Spleen (tissue), 11 donors: Measurements from ENCODE around the gene PPP2R5C. TPM values are rescaled to one million over a fixed set of nuclear protein-coding genes. Genes with fewer than 3 reads are reported as not detected.

Source experiments
- DNase-seq: peaks from one replicate; pipeline ENCODE4 v3.0.0-alpha.2; 2020
- H3K27ac ChIP-seq, 8 donors: fragments of 200-600 bp; sonication (generic) in 7 of 8; 1 replicate in 4 of 8; 2 replicates in 4 of 8; pipeline versions ENCODE4 v1.5.0 to v1.8.0; 2016 to 2021; ENCODE audit warnings: inconsistent platforms in 4 of 8, mild to moderate bottlenecking in 4 of 8, moderate library complexity in 1 of 8
- H3K27me3 ChIP-seq, 7 donors: fragments of 200-600 bp; sonication (generic) in 6 of 7; replicated peaks in 1 of 7; 1 replicate in 4 of 7; 2 replicates in 3 of 7; pipeline versions ENCODE4 v1.5.0 to v1.8.0; 2016 to 2021; ENCODE audit warnings: inconsistent platforms in 3 of 7, mild to moderate bottlenecking in 1 of 7
- H3K36me3 ChIP-seq, 6 donors: fragments of 200-600 bp; sonication (generic) in 5 of 6; 1 replicate in 4 of 6; 2 replicates in 2 of 6; pipeline versions ENCODE4 v1.5.0 to v1.8.0; 2016 to 2021; ENCODE audit warnings: inconsistent platforms in 2 of 6
- H3K4me1 ChIP-seq, 6 donors: fragments of 200-600 bp; sonication (generic) in 5 of 6; 1 replicate in 3 of 6; 2 replicates in 3 of 6; pipeline versions ENCODE4 v1.5.0 to v1.8.0; 2016 to 2021; ENCODE audit warnings: inconsistent platforms in 3 of 6
- H3K4me3 ChIP-seq, 8 donors: fragments of 200-600 bp; sonication (generic) in 7 of 8; 1 replicate in 4 of 8; 2 replicates in 4 of 8; pipeline versions ENCODE4 v1.5.0 to v1.8.0; 2016 to 2021; ENCODE audit warnings: inconsistent platforms in 4 of 8, mild to moderate bottlenecking in 4 of 8, moderate library complexity in 2 of 8
- H3K9me3 ChIP-seq, 8 donors: fragments of 200-600 bp; sonication (generic) in 7 of 8; 1 replicate in 4 of 8; 2 replicates in 4 of 8; pipeline versions ENCODE4 v1.5.0 to v1.8.0; 2016 to 2021; ENCODE audit warnings: inconsistent platforms in 4 of 8
- POLR2A ChIP-seq, 3 donors: fragments of 450-650 bp; IDR thresholded peaks; one replicate each; pipeline ENCODE4 v1.5.1; 2017; ENCODE audit warnings: antibody characterized with exemption in 3 of 3, mild to moderate bottlenecking in 1 of 3
- POLR2AphosphoS5 ChIP-seq, 3 donors: sonication (generic); formaldehyde crosslinking; IDR thresholded peaks; one replicate each; pipeline ENCODE4 v1.5.1; 2017; ENCODE audit warnings: antibody characterized with exemption in 3 of 3
- WGBS, 5 donors: extraction: QIAGEN DNeasy Blood & Tissue Kit in 3 of 5; methylation state at CpG; one replicate each; pipeline versions ENCODE4 v1.1.5 to v1.1.7; 2013 to 2018; 5-methylcytosine and 5-hydroxymethylcytosine counted together
- intact Hi-C: fragments of 100-400 bp; cut with DNase I; formaldehyde crosslinking; loops from one replicate; pipeline ENCODE4 v1.15.0; 2023; ENCODE audit warnings: low total_unique reads
- polyA plus RNA-seq, 3 donors: library from polyadenylated mRNA; stranded (reverse); fragments of 200-250 nt; gene quantifications; one replicate each; pipeline ENCODE4 v1.2.1, GENCODE V29; 2013
- total RNA-seq, 7 donors: library from RNA; depleted of rRNA in 3 of 7; stranded (reverse); fragments of >200 nt in 3 of 7; fragmentation: NEBNext Ultra II Directional in 4 of 7; extraction: Animal tissue kit (Norgen Biotek cat#: 25700) in 4 of 7; gene quantifications; one replicate each; pipeline versions ENCODE4 v1.1.0 to v1.2.1, GENCODE V29; 2016 to 2021
- TF ChIP-seq, protein P1 (sequence below), 11 experiments: fragments of 200-600 bp in 7 of 11; fragments of 450-650 bp in 4 of 11; sonication (generic) in 4 of 11; IDR thresholded peaks in 8 of 11; conservative IDR thresholded peaks in 3 of 11; 1 replicate in 7 of 11; 2 replicates in 4 of 11; pipeline versions ENCODE4 v1.4.0 to v1.8.0; 2016 to 2021; ENCODE audit warnings: antibody characterized with exemption in 11 of 11, inconsistent platforms in 4 of 11, mild to moderate bottlenecking in 1 of 11
- donor health status: healthy with polysubstance abuse.
- donor health status: DM: no; HTN: no; CAD: no; lungs with moderate emphysema.
- donor health status: DM: no; HTN: no; CAD: no.
- donor health status: Bipolar disorder and iron deficiency.
- donor health status: healthy.
- donor health status: DM: no; HTN: no; CAD: no.
- donor health status: DM: yes; HTN: yes; CAD: no.

PPP2R5C gene
- total and polyA plus RNA-seq, 10 donors, result 80.8 to 322 (median 198) TPM

DNA sequence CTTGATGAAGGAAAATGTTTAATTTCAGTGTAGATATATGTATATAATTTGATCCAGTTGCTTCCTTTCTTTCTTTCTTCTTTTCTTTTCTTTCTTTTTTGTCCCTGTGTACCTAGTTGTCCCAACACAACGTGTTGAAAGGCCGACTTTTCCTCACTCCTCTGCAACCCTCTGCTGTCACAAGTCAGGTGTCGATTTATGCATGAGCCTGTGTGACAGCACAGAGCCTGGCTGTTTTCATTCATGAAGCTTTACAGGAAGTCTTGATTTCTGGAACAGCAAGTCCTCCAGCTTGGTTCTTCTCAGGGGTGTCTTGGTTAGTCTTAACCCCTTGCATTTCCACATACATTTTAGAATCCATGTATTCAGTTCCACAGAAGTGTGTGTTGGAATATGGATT, 88.1 kb downstream of the PPP2R5C start:
- Histone ChIP-seq H3K27me3 (no peaks in the 10 kb centered on the region), H3K27ac (peak overlapping the region in 4 of 8 donors; percentile 1 to 74 (median 48)), H3K4me1 (peaks cover 53 to 100% (median 86%) of the 10 kb centered on the region in 6 donors), H3K9me3 (no peaks in the 10 kb centered on the region), H3K4me3 (no peak overlapping the region), H3K36me3 (peaks cover 0 to 22% (median 0%) of the 10 kb centered on the region in 6 donors)
- no peak for DNase-seq
- intact Hi-C loops, result no loop called here
- 26 to 42% (median 36%) methylated on average over 3 of the region's 3 CpGs for WGBS, 5 donors
- peak in 1 of 3 donors; percentile 52 for TF ChIP-seq POLR2AphosphoS5 (IDR thresholded peaks at IDR 0.05)
- no peak for TF ChIP-seq POLR2A (IDR thresholded peaks at IDR 0.05)

DNA sequence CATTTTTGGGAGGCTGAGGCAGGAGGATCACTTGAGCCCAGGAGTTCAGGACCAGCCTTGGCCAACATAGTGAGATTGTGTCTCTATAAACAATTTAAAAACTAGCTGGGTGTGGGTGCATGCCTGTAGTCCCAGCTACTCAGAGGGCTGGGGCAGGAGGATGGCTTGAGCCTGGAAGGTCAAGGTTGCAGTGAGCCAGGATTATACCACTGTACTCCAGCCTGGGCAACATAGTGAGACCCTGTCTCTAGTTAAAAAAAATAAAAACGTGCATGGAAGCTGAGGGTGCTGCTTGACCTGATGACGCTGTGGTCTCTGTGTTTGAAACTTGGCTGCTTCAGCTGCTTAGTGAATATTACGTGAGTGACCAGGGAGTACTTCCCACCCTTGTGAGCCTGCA, 89.7 kb downstream of the PPP2R5C start:
- intact Hi-C loops, result no loop called here
- H3K9me3 ChIP-seq, result no peaks in the 10 kb centered on the region
- no peak overlapping the region for H3K4me3 ChIP-seq
- H3K36me3 ChIP-seq, result peaks cover 0 to 20% (median 1%) of the 10 kb centered on the region in 6 donors
- H3K27me3 ChIP-seq, result no peaks in the 10 kb centered on the region
- H3K4me1 ChIP-seq, result peaks cover 52 to 100% (median 85%) of the 10 kb centered on the region in 6 donors
- peak overlapping the region in 5 of 8 donors; percentile 51 to 77 (median 71) for H3K27ac ChIP-seq
- no peak for DNase-seq
- TF ChIP-seq, protein P1, sequence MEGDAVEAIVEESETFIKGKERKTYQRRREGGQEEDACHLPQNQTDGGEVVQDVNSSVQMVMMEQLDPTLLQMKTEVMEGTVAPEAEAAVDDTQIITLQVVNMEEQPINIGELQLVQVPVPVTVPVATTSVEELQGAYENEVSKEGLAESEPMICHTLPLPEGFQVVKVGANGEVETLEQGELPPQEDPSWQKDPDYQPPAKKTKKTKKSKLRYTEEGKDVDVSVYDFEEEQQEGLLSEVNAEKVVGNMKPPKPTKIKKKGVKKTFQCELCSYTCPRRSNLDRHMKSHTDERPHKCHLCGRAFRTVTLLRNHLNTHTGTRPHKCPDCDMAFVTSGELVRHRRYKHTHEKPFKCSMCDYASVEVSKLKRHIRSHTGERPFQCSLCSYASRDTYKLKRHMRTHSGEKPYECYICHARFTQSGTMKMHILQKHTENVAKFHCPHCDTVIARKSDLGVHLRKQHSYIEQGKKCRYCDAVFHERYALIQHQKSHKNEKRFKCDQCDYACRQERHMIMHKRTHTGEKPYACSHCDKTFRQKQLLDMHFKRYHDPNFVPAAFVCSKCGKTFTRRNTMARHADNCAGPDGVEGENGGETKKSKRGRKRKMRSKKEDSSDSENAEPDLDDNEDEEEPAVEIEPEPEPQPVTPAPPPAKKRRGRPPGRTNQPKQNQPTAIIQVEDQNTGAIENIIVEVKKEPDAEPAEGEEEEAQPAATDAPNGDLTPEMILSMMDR (IDR thresholded peaks at IDR 0.05 in 8 of 11, conservative IDR thresholded peaks at IDR 0.05 in 3 of 11), result no peak
- TF ChIP-seq POLR2AphosphoS5 (IDR thresholded peaks at IDR 0.05) (no peak), POLR2A (IDR thresholded peaks at IDR 0.05) (no peak)
- WGBS, 5 donors, result 70 to 95% (median 86%) methylated on average over 3 of the region's 3 CpGs

DNA sequence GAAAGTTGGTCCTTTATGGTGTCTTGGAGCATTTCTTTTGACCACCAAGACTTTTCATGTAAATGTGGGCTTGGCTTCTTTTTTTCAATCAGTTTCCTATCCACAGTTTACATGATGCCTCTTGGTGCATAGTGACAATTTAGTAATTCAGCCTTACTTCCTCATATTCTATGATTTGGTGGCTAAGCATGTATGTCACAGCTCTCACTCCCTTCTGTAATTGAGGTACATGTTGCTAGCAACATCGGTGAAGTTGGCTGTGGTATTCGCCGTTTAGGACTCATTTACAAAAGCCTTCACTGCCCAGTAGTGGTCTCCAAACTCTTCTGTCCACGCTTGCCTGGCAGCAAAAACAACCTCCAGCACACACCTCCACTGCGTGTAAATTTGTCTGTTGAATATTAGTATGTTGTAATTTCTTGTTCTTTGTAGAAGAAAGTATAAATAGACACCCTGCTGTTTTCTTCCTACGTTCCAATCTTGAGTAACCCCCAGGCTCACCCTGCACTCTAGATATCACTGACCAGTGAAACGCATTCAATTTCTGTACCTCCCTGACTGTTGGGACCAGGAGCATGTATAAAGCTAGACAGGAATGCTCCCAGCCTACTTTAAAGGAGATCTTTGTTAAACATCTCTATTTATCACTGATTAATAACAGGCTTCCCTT, 90.4 kb downstream of the PPP2R5C start:
- Histone ChIP-seq H3K27ac (peak overlapping the region in 6 of 8 donors; percentile 12 to 77 (median 67)), H3K27me3 (no peaks in the 10 kb centered on the region), H3K36me3 (peaks cover 0 to 25% (median 3%) of the 10 kb centered on the region in 6 donors), H3K4me3 (peak overlapping the region in 1 of 8 donors; percentile 18), H3K4me1 (peaks cover 46 to 100% (median 85%) of the 10 kb centered on the region in 6 donors), H3K9me3 (no peaks in the 10 kb centered on the region)
- intact Hi-C loops, result no loop called here
- TF ChIP-seq, protein P1 (IDR thresholded peaks at IDR 0.05 in 8 of 11, conservative IDR thresholded peaks at IDR 0.05 in 3 of 11), result no peak
- no peak for TF ChIP-seq POLR2A (IDR thresholded peaks at IDR 0.05)
- 45 to 75% (median 66%) methylated on average over 7 of the region's 7 CpGs for WGBS, 5 donors
- no peak for DNase-seq

DNA sequence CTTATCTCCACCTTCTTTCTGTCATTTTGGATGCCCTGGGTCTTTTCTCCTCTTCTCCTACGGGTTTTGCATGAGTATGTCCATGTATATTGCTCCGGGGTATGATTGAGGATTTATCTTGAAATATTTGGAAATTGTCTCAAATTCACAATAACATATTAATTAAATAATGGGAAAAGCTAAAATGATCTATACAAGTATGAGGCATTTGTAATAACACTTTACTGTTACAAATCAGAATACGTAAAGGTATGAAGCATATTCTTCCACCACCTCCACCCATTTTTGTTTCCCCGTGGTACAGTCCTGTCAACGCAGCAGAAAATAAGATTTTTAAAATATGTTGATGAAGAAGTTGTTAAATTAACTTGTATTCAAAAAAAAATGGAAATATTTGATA, 91.3 kb downstream of the PPP2R5C start:
- Histone ChIP-seq H3K4me3 (no peak overlapping the region), H3K36me3 (peaks cover 0 to 34% (median 9%) of the 10 kb centered on the region in 6 donors), H3K4me1 (peaks cover 46 to 100% (median 83%) of the 10 kb centered on the region in 6 donors), H3K9me3 (no peaks in the 10 kb centered on the region), H3K27me3 (no peaks in the 10 kb centered on the region), H3K27ac (peak overlapping the region in 2 of 8 donors; percentile 71 to 74)
- intact Hi-C loops, result no loop called here
- WGBS, 5 donors, result 91 to 97% (median 96%) methylated on average over 5 of the region's 5 CpGs
- DNase-seq, result no peak
- TF ChIP-seq, protein P1 (IDR thresholded peaks at IDR 0.05 in 8 of 11, conservative IDR thresholded peaks at IDR 0.05 in 3 of 11), result no peak
- TF ChIP-seq POLR2AphosphoS5 (IDR thresholded peaks at IDR 0.05), result no peak
- TF ChIP-seq POLR2A (IDR thresholded peaks at IDR 0.05), result no peak
